GM23248 (cell line): Measurements from ENCODE around the gene MKLN1.

Source experiments
- EZH2 ChIP-seq: fragments of 200-600 bp; sonication (generic); IDR thresholded peaks from 2 replicates; pipeline ENCODE4 v1.6.1; 2018; ENCODE audit warnings: antibody characterized with exemption, mild to moderate bottlenecking; ENCODE audit not compliant: insufficient read depth, poor library complexity, severe bottlenecking
- EZH2phosphoT487 ChIP-seq: fragments of 200-600 bp; sonication (generic); IDR thresholded peaks from 2 replicates; pipeline ENCODE4 v1.6.1; 2018; ENCODE audit warnings: antibody characterized with exemption, moderate library complexity, mild to moderate bottlenecking, low read depth; ENCODE audit not compliant: insufficient read depth

DNA sequence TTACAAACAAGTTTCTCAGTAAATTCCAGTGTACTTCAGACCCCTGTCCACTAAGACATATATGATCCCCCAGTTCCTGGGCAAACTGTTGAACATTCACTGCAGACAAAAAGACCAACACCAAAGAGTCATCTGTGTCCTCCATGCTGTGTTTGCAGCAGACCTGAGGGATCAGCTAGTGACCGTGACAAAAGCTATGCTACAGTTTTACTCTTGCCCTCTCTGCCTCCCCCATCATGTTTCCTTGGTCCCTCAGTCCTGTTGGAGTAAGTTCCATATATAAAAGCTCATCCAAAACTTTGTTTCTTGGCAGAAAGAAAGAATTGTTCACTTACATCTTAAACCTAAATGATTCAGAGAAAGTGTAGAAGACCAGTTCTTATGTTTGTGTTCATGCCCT, 172.7 kb downstream of the MKLN1 start:
- TF ChIP-seq EZH2: no peak
- no peak for TF ChIP-seq EZH2phosphoT487
